A549 (cell line): ENCODE measurements around the gene CASTOR2. TPM values are rescaled to one million over a fixed set of nuclear protein-coding genes. Genes with fewer than 3 reads are reported as not detected.
A peak's percentile ranks its signal among the peaks of the same experiment; 100 is the strongest.

Experiments used
- ATAC-seq, 2 experiments: fragments of 200-7000 bp in 1 of 2; fragments of >200 bp in 1 of 2; cut with Nextera tagmentation in 1 of 2; cut with Tn5 transposase in 1 of 2; 3 replicates each; pipeline versions ENCODE4 v1.8.0 to v1.9.1; 2018 to 2020; ENCODE audit warnings: mild to moderate bottlenecking in 1 of 2, moderate library complexity in 1 of 2
- CTCF ChIA-PET: fragments of 300-600 bp; sonication (Branson Sonifier 250); formaldehyde crosslinking; extraction: SDS; loops from one replicate; lab custom pipeline; 2021; ENCODE audit warnings: antibody characterized with exemption, inconsistent platforms; lab: Yijun Ruan, JAX
- POLR2A ChIA-PET: fragments of 350-600 bp; formaldehyde crosslinking; extraction: SDS; loops from one replicate; lab custom pipeline; 2021; ENCODE audit warnings: antibody characterized with exemption, inconsistent platforms; lab: Yijun Ruan, JAX
- DNase-seq, 2 experiments: peaks; one replicate each; pipeline versions ENCODE4 v3.0.0 to v3.0.0-alpha.2; 2011 to 2016; ENCODE audit warnings: low read depth in 1 of 2, low spot score in 1 of 2
- FAIRE-seq: peaks from 2 replicates; lab custom pipeline; 2011; peaks lifted over from hg19 to GRCh38; lab: Jason Lieb, UNC
- H3K27ac ChIP-seq, 2 experiments: fragments of >200 bp; sonication (Bioruptor Twin); formaldehyde crosslinking; 3 replicates each; pipeline ENCODE4 v1.5.1; 2016 to 2017
- H3K4me1 ChIP-seq: fragments of >200 bp; sonication (Bioruptor Twin); formaldehyde crosslinking; 3 replicates; pipeline ENCODE4 v1.6.1; 2016
- H3K4me2 ChIP-seq: fragments of >200 bp; sonication (Bioruptor Twin); formaldehyde crosslinking; 3 replicates; pipeline ENCODE4 v1.6.1; 2016
- H3K4me3 ChIP-seq: fragments of >200 bp; sonication (Bioruptor Twin); formaldehyde crosslinking; 3 replicates; pipeline ENCODE4 v1.5.1; 2016
- H3K9me3 ChIP-seq: fragments of >200 bp; sonication (Bioruptor Twin); formaldehyde crosslinking; 3 replicates; pipeline ENCODE4 v1.6.1; 2016
- BHLHE40 ChIP-seq: IDR thresholded peaks from 2 replicates; pipeline ENCODE4 v1.6.1; 2012; ENCODE audit warnings: low read depth, low read length, inconsistent platforms
- ELK1 ChIP-seq: fragments of 150-350 bp; IDR thresholded peaks from 2 replicates; pipeline ENCODE4 v1.6.1; 2014; ENCODE audit warnings: low read depth, mild to moderate bottlenecking, low read length
- FOSB ChIP-seq: fragments of 250-450 bp; sonication (Bioruptor Pico); IDR thresholded peaks from 2 replicates; pipeline ENCODE4 v1.5.0; 2020; ENCODE audit warnings: mild to moderate bottlenecking, moderate library complexity
- HOXB5 ChIP-seq: fragments of 250-450 bp; sonication (Bioruptor Pico); IDR thresholded peaks from 2 replicates; pipeline ENCODE4 v1.5.0; 2020; ENCODE audit warnings: mild to moderate bottlenecking, moderate library complexity
- JUNB ChIP-seq: fragments of >200 bp; sonication (Bioruptor Twin); formaldehyde crosslinking; IDR thresholded peaks from 2 replicates; pipeline ENCODE4 v1.6.1; 2016
- KDM5A ChIP-seq: fragments of 200-600 bp; sonication (generic); IDR thresholded peaks from 2 replicates; pipeline ENCODE4 v1.6.1; 2016; ENCODE audit warnings: antibody characterized with exemption, mild to moderate bottlenecking
- MAZ ChIP-seq: fragments of 150-350 bp; IDR thresholded peaks from 2 replicates; pipeline ENCODE4 v1.6.1; 2014; ENCODE audit warnings: antibody characterized with exemption, low read depth, low read length, borderline replicate concordance
- MYC ChIP-seq: IDR thresholded peaks from 2 replicates; pipeline ENCODE4 v1.6.1; 2012; ENCODE audit warnings: mild to moderate bottlenecking, inconsistent platforms, low read length, improper control_type of control experiment, borderline replicate concordance
- NFE2L2 ChIP-seq: fragments of 150-350 bp; conservative IDR thresholded peaks from 2 replicates; pipeline ENCODE4 v1.6.1; 2014; ENCODE audit warnings: low read length
- POLR2AphosphoS2 ChIP-seq: conservative IDR thresholded peaks from 2 replicates; pipeline ENCODE4 v1.6.1; 2012; ENCODE audit warnings: low read length, improper control_type of control experiment, inconsistent platforms
- REST ChIP-seq: fragments of 200-600 bp; sonication (generic); IDR thresholded peaks from 2 replicates; pipeline ENCODE4 v1.6.1; 2016; ENCODE audit warnings: antibody characterized with exemption, mild to moderate bottlenecking, moderate library complexity
- RFX5 ChIP-seq: fragments of 450-650 bp; IDR thresholded peaks from 2 replicates; pipeline ENCODE4 v1.7.1; 2014; ENCODE audit warnings: antibody characterized with exemption, mild to moderate bottlenecking, moderate library complexity
- RNF2 ChIP-seq: fragments of 200-600 bp; sonication (generic); IDR thresholded peaks from 2 replicates; pipeline ENCODE4 v1.6.1; 2016; ENCODE audit warnings: low read depth, mild to moderate bottlenecking, antibody characterized with exemption, moderate library complexity, borderline replicate concordance
- SMC3 ChIP-seq: fragments of >200 bp; sonication (Bioruptor Twin); formaldehyde crosslinking; IDR thresholded peaks from 3 replicates; pipeline ENCODE4 v1.6.1; 2018; ENCODE audit warnings: inconsistent platforms
- WGBS: methylation state at CpG from one replicate; pipeline ENCODE4 v1.1.6; 2017; ENCODE audit errors: missing lambda C conversion rate; 5-methylcytosine and 5-hydroxymethylcytosine counted together
- polyA plus RNA-seq, 4 experiments: library from polyadenylated mRNA; depleted of rRNA in 3 of 4; stranded (reverse); fragments of >200 nt; fragmentation: RNase III in 1 of 4; extraction: RNeasy Plus Mini Kit Qiagen cat#74134 plus additional on column Dnase treatment in 1 of 4; gene quantifications; 2 replicates in 3 of 4; 3 replicates in 1 of 4; pipeline ENCODE4 v1.2.3, GENCODE V29; 2011 to 2017
- TF ChIP-seq, protein P1 (sequence below): fragments of >200 bp; sonication (Bioruptor Twin); formaldehyde crosslinking; IDR thresholded peaks from 2 replicates; pipeline ENCODE4 v1.6.1; 2016
- TF ChIP-seq, protein P2 (sequence below): fragments of 250-450 bp; sonication (Bioruptor Pico); IDR thresholded peaks from 2 replicates; pipeline ENCODE4 v1.5.0; 2020; ENCODE audit warnings: low read depth, mild to moderate bottlenecking, moderate library complexity
- TF ChIP-seq, protein P3 (sequence below): IDR thresholded peaks from 2 replicates; pipeline ENCODE4 v1.6.1; 2012
- TF ChIP-seq, protein P4 (sequence below): IDR thresholded peaks from 2 replicates; pipeline ENCODE4 v1.6.1; 2012; ENCODE audit warnings: low read depth, borderline replicate concordance

CASTOR2 gene
- polyA plus RNA-seq, 2 of the 4 experiments (the other 2 are of a cell fraction), result 5.2 to 6.0 TPM

DNA sequence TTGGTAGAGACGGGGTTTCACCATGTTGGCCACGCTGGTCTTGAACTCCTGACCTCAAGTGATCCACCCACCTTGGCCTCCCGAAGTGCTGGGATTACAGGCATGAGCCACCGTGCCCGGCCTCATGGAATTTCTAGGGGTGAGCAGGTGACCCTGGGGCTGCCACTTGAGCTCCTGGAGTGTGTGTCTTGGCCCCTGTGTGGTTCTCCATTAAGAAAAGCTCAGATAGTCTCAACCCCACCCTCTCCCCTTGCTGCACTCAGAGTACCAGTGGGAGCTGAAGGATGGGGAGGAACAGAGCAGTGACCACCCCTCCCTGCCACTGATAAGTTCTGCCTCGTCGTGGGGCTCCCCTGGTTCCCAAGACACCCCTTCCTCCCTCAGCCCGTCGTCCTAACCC is 63.8 kb downstream of the CASTOR2 start:
- DNase-seq (no peak), FAIRE-seq (no peak), ATAC-seq (no peak)
- WGBS, result 96% methylated on average over 9 of the region's 9 CpGs
- TF ChIP-seq, protein P1, sequence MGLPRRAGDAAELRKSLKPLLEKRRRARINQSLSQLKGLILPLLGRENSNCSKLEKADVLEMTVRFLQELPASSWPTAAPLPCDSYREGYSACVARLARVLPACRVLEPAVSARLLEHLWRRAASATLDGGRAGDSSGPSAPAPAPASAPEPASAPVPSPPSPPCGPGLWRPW, result no peak
- TF ChIP-seq NFE2L2 (no peak), FOSB (no peak), SMC3 (no peak), RNF2 (no peak), JUNB (no peak), ELK1 (no peak)
- TF ChIP-seq, protein P2, sequence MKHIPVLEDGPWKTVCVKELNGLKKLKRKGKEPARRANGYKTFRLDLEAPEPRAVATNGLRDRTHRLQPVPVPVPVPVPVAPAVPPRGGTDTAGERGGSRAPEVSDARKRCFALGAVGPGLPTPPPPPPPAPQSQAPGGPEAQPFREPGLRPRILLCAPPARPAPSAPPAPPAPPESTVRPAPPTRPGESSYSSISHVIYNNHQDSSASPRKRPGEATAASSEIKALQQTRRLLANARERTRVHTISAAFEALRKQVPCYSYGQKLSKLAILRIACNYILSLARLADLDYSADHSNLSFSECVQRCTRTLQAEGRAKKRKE (CRISPR knock-in tag), result no peak
- TF ChIP-seq, protein P3, sequence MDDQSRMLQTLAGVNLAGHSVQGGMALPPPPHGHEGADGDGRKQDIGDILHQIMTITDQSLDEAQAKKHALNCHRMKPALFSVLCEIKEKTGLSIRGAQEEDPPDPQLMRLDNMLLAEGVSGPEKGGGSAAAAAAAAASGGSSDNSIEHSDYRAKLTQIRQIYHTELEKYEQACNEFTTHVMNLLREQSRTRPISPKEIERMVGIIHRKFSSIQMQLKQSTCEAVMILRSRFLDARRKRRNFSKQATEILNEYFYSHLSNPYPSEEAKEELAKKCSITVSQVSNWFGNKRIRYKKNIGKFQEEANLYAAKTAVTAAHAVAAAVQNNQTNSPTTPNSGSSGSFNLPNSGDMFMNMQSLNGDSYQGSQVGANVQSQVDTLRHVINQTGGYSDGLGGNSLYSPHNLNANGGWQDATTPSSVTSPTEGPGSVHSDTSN, result no peak
- TF ChIP-seq, protein P4, sequence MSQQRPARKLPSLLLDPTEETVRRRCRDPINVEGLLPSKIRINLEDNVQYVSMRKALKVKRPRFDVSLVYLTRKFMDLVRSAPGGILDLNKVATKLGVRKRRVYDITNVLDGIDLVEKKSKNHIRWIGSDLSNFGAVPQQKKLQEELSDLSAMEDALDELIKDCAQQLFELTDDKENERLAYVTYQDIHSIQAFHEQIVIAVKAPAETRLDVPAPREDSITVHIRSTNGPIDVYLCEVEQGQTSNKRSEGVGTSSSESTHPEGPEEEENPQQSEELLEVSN, result no peak
- ChIA-PET POLR2A (no interaction called here), CTCF (interaction anchor here (1.8 to 2.3 kb wide), 3 partner anchors 10 to 29 kb away, joined by 6 to 13 read pairs (median 7); no protein-coding TSS in a partner anchor)
- Histone ChIP-seq H3K27ac (no peak overlapping the region), H3K4me3 (no peak overlapping the region), H3K9me3 (no peaks in the 10 kb centered on the region), H3K4me1 (no peaks in the 10 kb centered on the region), H3K4me2 (no peak overlapping the region)

GRCh38 chr7:75033064-75033463 is 68.6 kb downstream of the CASTOR2 start:
- POLR2A ChIA-PET, result no interaction called here
- no peaks in the 10 kb centered on the region for H3K9me3 ChIP-seq
- no peaks in the 10 kb centered on the region for H3K4me1 ChIP-seq
- peak; percentile 43 to 44 for DNase-seq
- TF ChIP-seq POLR2AphosphoS2, result no peak
- TF ChIP-seq MAZ, result no peak
- no peak for TF ChIP-seq RNF2
- TF ChIP-seq, all 56 proteins: peak for 0
- no peak overlapping the region for H3K4me3 ChIP-seq
- no peak for FAIRE-seq
- peak in 1 of 2 experiments; percentile 64; a peak in 3 of 6 replicates for ATAC-seq
- no peak overlapping the region for H3K4me2 ChIP-seq
- WGBS, result 80% methylated on average over 8 of the region's 8 CpGs
- CTCF ChIA-PET, result interaction anchor here (0.7 to 9.7 kb wide), 3 partner anchors 13 to 406 kb away, joined by 3 to 72 read pairs (median 5); no protein-coding TSS in a partner anchor
- no peak overlapping the region for H3K27ac ChIP-seq

DNA sequence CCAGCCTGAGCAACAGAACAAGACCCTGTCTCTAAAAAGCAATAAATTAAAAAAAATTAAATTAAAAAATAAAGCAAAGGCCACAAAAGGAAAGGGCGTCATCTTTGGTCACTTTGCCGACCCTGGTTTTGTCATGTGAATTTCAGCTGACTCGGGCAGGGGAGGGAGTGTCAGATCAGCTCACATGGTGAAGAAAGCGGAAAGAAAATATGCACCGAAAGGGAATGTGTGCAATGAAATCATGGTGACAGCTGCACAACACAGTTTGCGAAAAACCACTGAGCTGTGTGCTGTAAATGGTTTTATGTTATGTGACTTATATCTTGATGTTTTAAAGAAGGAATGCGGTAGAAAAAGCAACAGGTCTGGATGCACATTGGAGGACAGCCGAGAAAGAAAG is 69.3 kb downstream of the CASTOR2 start:
- Histone ChIP-seq H3K4me3 (no peak overlapping the region), H3K4me1 (no peaks in the 10 kb centered on the region), H3K4me2 (no peak overlapping the region), H3K27ac (no peak overlapping the region), H3K9me3 (no peaks in the 10 kb centered on the region)
- DNase-seq, result no peak
- 87% methylated on average over 8 of the region's 8 CpGs for WGBS
- ATAC-seq, result no peak
- FAIRE-seq, result no peak
- POLR2A ChIA-PET, result no interaction called here
- CTCF ChIA-PET, result interaction anchor here (0.5 to 9.7 kb wide), 3 partner anchors 12 to 966 kb away, joined by 3 to 72 read pairs (median 5); no protein-coding TSS in a partner anchor
- no peak for TF ChIP-seq MYC
- TF ChIP-seq MAZ, result no peak
- no peak for TF ChIP-seq BHLHE40
- TF ChIP-seq REST, result no peak
- TF ChIP-seq, protein P1, result no peak
- no peak for TF ChIP-seq SMC3
- TF ChIP-seq KDM5A, result no peak
- TF ChIP-seq HOXB5 (CRISPR knock-in tag), result no peak
- no peak for TF ChIP-seq RFX5
